HEK293 (cell line): ENCODE results near the gene TRPM2.
A peak's percentile ranks its signal among the peaks of the same experiment; 100 is the strongest.
"Not testable (repeated sequence)": the region's sequence is repeated elsewhere in the genome, so short reads cannot be mapped to it uniquely, and the experiment has no call there.

Experiments
- CTCF ChIA-PET: fragments of 350-600 bp; formaldehyde crosslinking; extraction: SDS; loops from one replicate; lab custom pipeline; 2021; ENCODE audit warnings: antibody characterized with exemption; lab: Yijun Ruan, JAX
- POLR2A ChIA-PET: fragments of 300-600 bp; formaldehyde crosslinking; extraction: SDS; loops from one replicate; lab custom pipeline; 2020; ENCODE audit warnings: antibody characterized with exemption, inconsistent platforms; lab: Yijun Ruan, JAX
- H3K27ac ChIP-seq: fragments of 200-500 bp; sonication (Bioruptor generic); 2 replicates; pipeline ENCODE4 v1.5.1; 2014; ENCODE audit warnings: low read depth, low read length, control low read depth, inconsistent platforms; ENCODE audit errors: extremely low read depth
- H3K36me3 ChIP-seq, 2 experiments: fragments of 200-500 bp in 1 of 2; sonication (Bioruptor generic) in 1 of 2; 1 replicate in 1 of 2; 2 replicates in 1 of 2; pipeline ENCODE4 v1.5.1; 2014 to 2017; ENCODE audit warnings: inconsistent platforms in 2 of 2, low read length in 2 of 2; ENCODE audit not compliant: control insufficient read depth in 2 of 2, insufficient read depth in 1 of 2
- H3K4me1 ChIP-seq: fragments of 200-500 bp; sonication (Bioruptor generic); 2 replicates; pipeline ENCODE4 v1.5.1; 2014; ENCODE audit warnings: mild to moderate bottlenecking, low read length, inconsistent platforms; ENCODE audit not compliant: control insufficient read depth, insufficient read depth
- H3K4me3 ChIP-seq: 2 replicates; pipeline ENCODE4 v1.5.1; 2011; ENCODE audit warnings: low read depth, mild to moderate bottlenecking, control low read depth, low read length, moderate library complexity
- H3K9me3 ChIP-seq: fragments of 200-500 bp; sonication (Bioruptor generic); 2 replicates; pipeline ENCODE4 v1.5.1; 2014; ENCODE audit warnings: low read depth, low read length, inconsistent platforms; ENCODE audit not compliant: control insufficient read depth, insufficient read depth
- GLIS2 ChIP-seq: fragments of 450-650 bp; formaldehyde crosslinking; IDR thresholded peaks from 2 replicates; pipeline ENCODE4 v1.5.1; 2016; ENCODE audit warnings: missing biosample characterization, missing genetic modification characterization
- KLF16 ChIP-seq: fragments of 450-650 bp; formaldehyde crosslinking; IDR thresholded peaks from 2 replicates; pipeline ENCODE4 v1.5.1; 2017; ENCODE audit warnings: missing biosample characterization, missing genetic modification characterization
- MZF1 ChIP-seq: fragments of 450-650 bp; formaldehyde crosslinking; IDR thresholded peaks from 2 replicates; pipeline ENCODE4 v1.5.1; 2017; ENCODE audit warnings: missing biosample characterization, missing genetic modification characterization, borderline replicate concordance
- PRDM4 ChIP-seq: fragments of 450-650 bp; formaldehyde crosslinking; IDR thresholded peaks from 2 replicates; pipeline ENCODE4 v1.5.1; 2017; ENCODE audit warnings: missing biosample characterization, missing genetic modification characterization
- REPIN1 ChIP-seq: fragments of 450-650 bp; formaldehyde crosslinking; IDR thresholded peaks from 2 replicates; pipeline ENCODE4 v1.5.1; 2017; ENCODE audit warnings: missing biosample characterization, missing genetic modification characterization, low read depth
- ZBTB8A ChIP-seq: fragments of 450-650 bp; formaldehyde crosslinking; IDR thresholded peaks from 2 replicates; pipeline ENCODE4 v1.5.1; 2016; ENCODE audit warnings: missing biosample characterization, missing genetic modification characterization
- ZFP69B ChIP-seq: fragments of 450-650 bp; formaldehyde crosslinking; IDR thresholded peaks from 2 replicates; pipeline ENCODE4 v1.5.1; 2016; ENCODE audit warnings: missing biosample characterization, missing genetic modification characterization
- ZNF10 ChIP-seq: fragments of 450-650 bp; formaldehyde crosslinking; IDR thresholded peaks from 2 replicates; pipeline ENCODE4 v1.5.1; 2017; ENCODE audit warnings: missing biosample characterization, missing genetic modification characterization
- ZNF133 ChIP-seq: fragments of 450-650 bp; formaldehyde crosslinking; IDR thresholded peaks from 2 replicates; pipeline ENCODE4 v1.5.1; 2016; ENCODE audit warnings: missing biosample characterization, missing genetic modification characterization
- ZNF146 ChIP-seq: fragments of 450-650 bp; formaldehyde crosslinking; IDR thresholded peaks from 2 replicates; pipeline ENCODE4 v1.5.1; 2016; ENCODE audit warnings: missing biosample characterization, missing genetic modification characterization
- ZNF148 ChIP-seq: fragments of 450-650 bp; formaldehyde crosslinking; IDR thresholded peaks from 2 replicates; pipeline ENCODE4 v1.5.0; 2017; ENCODE audit warnings: missing biosample characterization, missing genetic modification characterization, borderline replicate concordance
- ZNF19 ChIP-seq: fragments of 450-650 bp; formaldehyde crosslinking; IDR thresholded peaks from 2 replicates; pipeline ENCODE4; 2016; ENCODE audit warnings: missing biosample characterization, missing genetic modification characterization, low read depth
- ZNF2 ChIP-seq: fragments of 450-650 bp; formaldehyde crosslinking; IDR thresholded peaks from 2 replicates; pipeline ENCODE4 v1.5.1; 2016; ENCODE audit warnings: missing biosample characterization, missing genetic modification characterization
- ZNF223 ChIP-seq: fragments of 450-650 bp; formaldehyde crosslinking; IDR thresholded peaks from 2 replicates; pipeline ENCODE4 v1.5.1; 2016; ENCODE audit warnings: missing biosample characterization, missing genetic modification characterization
- ZNF362 ChIP-seq: fragments of 450-650 bp; formaldehyde crosslinking; IDR thresholded peaks from 2 replicates; pipeline ENCODE4 v1.5.1; 2016; ENCODE audit warnings: missing biosample characterization, missing genetic modification characterization
- ZNF530 ChIP-seq: fragments of 450-650 bp; formaldehyde crosslinking; IDR thresholded peaks from 2 replicates; pipeline ENCODE4 v1.5.1; 2016; ENCODE audit warnings: low read depth, missing biosample characterization, missing genetic modification characterization
- ZNF580 ChIP-seq: fragments of 450-650 bp; formaldehyde crosslinking; IDR thresholded peaks from 2 replicates; pipeline ENCODE4 v1.5.1; 2016; ENCODE audit warnings: missing biosample characterization, missing genetic modification characterization
- ZNF623 ChIP-seq: fragments of 450-650 bp; formaldehyde crosslinking; IDR thresholded peaks from 2 replicates; pipeline ENCODE4 v1.5.1; 2016; ENCODE audit warnings: missing biosample characterization, missing genetic modification characterization
- ZNF624 ChIP-seq: fragments of 450-650 bp; formaldehyde crosslinking; IDR thresholded peaks from 2 replicates; pipeline ENCODE4 v1.5.1; 2017; ENCODE audit warnings: missing biosample characterization, missing genetic modification characterization
- ZNF654 ChIP-seq: fragments of 450-650 bp; formaldehyde crosslinking; IDR thresholded peaks from 2 replicates; pipeline ENCODE4 v1.5.1; 2016; ENCODE audit warnings: low read depth, missing biosample characterization, missing genetic modification characterization
- ZNF701 ChIP-seq: fragments of 450-650 bp; formaldehyde crosslinking; IDR thresholded peaks from 2 replicates; pipeline ENCODE4 v1.5.1; 2016; ENCODE audit warnings: missing biosample characterization, missing genetic modification characterization
- ZNF837 ChIP-seq: fragments of 450-650 bp; formaldehyde crosslinking; IDR thresholded peaks from 2 replicates; pipeline ENCODE4 v1.5.1; 2016; ENCODE audit warnings: missing biosample characterization, missing genetic modification characterization

TRPM2 gene

GRCh38 chr21:44357064-44357837 is 3.8 kb downstream of the TRPM2 start:
- no peak overlapping the region for H3K27ac ChIP-seq
- TF ChIP-seq REPIN1 (tag by site-specific recombination) = no peak
- TF ChIP-seq ZFP69B = no peak
- no peak for TF ChIP-seq ZNF624
- TF ChIP-seq GLIS2 (tag by site-specific recombination) = no peak
- no peak for TF ChIP-seq ZNF362 (tag by site-specific recombination)
- no peak for TF ChIP-seq ZNF701 (tag by site-specific recombination)
- TF ChIP-seq KLF16 (tag by site-specific recombination) = no peak
- no peak for TF ChIP-seq ZNF19
- TF ChIP-seq ZNF580 (tag by site-specific recombination) = no peak
- no peak for TF ChIP-seq PRDM4 (tag by site-specific recombination)
- TF ChIP-seq ZNF133 (tag by site-specific recombination) = no peak
- no peak overlapping the region for H3K4me3 ChIP-seq
- CTCF ChIA-PET = no interaction called here
- no peaks in the 10 kb centered on the region for H3K36me3 ChIP-seq
- no peaks in the 10 kb centered on the region for H3K4me1 ChIP-seq
- POLR2A ChIA-PET = no interaction called here
- no peaks in the 10 kb centered on the region for H3K9me3 ChIP-seq

GRCh38 chr21:44359396-44359795 is 6.0 kb downstream of the TRPM2 start:
- Histone ChIP-seq H3K4me1 (no peaks in the 10 kb centered on the region), H3K27ac (no peak overlapping the region), H3K36me3 (no peaks in the 10 kb centered on the region), H3K4me3 (no peak overlapping the region), H3K9me3 (no peaks in the 10 kb centered on the region)
- POLR2A ChIA-PET = no interaction called here
- CTCF ChIA-PET = no interaction called here
- no peak for TF ChIP-seq ZNF146
- TF ChIP-seq MZF1 (tag by site-specific recombination) = no peak
- no peak for TF ChIP-seq ZNF530 (tag by site-specific recombination)
- TF ChIP-seq ZNF623 (tag by site-specific recombination) = no peak
- no peak for TF ChIP-seq ZNF2
- TF ChIP-seq ZNF223 = no peak
- TF ChIP-seq ZFP69B = no peak
- no peak for TF ChIP-seq ZNF654 (tag by site-specific recombination)
- no peak for TF ChIP-seq ZNF837 (tag by site-specific recombination)

GRCh38 chr21:44360159-44360558 is 6.7 kb downstream of the TRPM2 start:
- Histone ChIP-seq H3K27ac (no peak overlapping the region), H3K4me3 (no peak overlapping the region), H3K9me3 (no peaks in the 10 kb centered on the region), H3K36me3 (no peaks in the 10 kb centered on the region), H3K4me1 (no peaks in the 10 kb centered on the region)
- POLR2A ChIA-PET = no interaction called here
- TF ChIP-seq ZNF148 (tag by site-specific recombination) = no peak
- TF ChIP-seq ZNF10 (tag by site-specific recombination) = 0 out of 2 replicates have a peak, but pooled peaks have one; percentile 47
- TF ChIP-seq ZBTB8A (tag by site-specific recombination) = no peak
- CTCF ChIA-PET = interaction anchor here (0.6 to 2.1 kb wide), 5 partner anchors 9 to 674 kb away, joined by 3 to 6 read pairs (median 3); no protein-coding TSS in a partner anchor

GRCh38 chr21:44361903-44362302 is 8.5 kb downstream of the TRPM2 start:
- H3K4me1 ChIP-seq, H3K9me3 ChIP-seq, H3K27ac ChIP-seq, POLR2A ChIA-PET, H3K4me3 ChIP-seq, CTCF ChIA-PET, H3K36me3 ChIP-seq: not testable (repeated sequence)
